Panc1 (cell line): ENCODE data around the gene CCL2.

Experiments used
- CTCF ChIP-seq: fragments of 450-650 bp; IDR thresholded peaks from 2 replicates; pipeline ENCODE4 v1.5.1; 2017; ENCODE audit warnings: mild to moderate bottlenecking
- POLR2AphosphoS5 ChIP-seq: IDR thresholded peaks from 2 replicates; pipeline ENCODE4 v1.6.1; 2012; ENCODE audit warnings: mild to moderate bottlenecking, low read depth, low read length, moderate library complexity
- REST ChIP-seq, 2 experiments: IDR thresholded peaks; 2 replicates each; pipeline ENCODE4 v1.6.1; 2011 to 2012; ENCODE audit warnings: low read depth in 2 of 2, control low read depth in 1 of 2, low read length in 1 of 2, mild to moderate bottlenecking in 1 of 2, moderate library complexity in 1 of 2; ENCODE audit not compliant: insufficient read depth in 1 of 2
- SIN3A ChIP-seq: IDR thresholded peaks from 2 replicates; pipeline ENCODE4 v1.6.1; 2012; ENCODE audit warnings: low read depth, mild to moderate bottlenecking, low read length, moderate library complexity, borderline replicate concordance; ENCODE audit not compliant: insufficient read depth

- TF ChIP-seq CTCF (no peak), POLR2AphosphoS5 (no peak), SIN3A (no peak), REST (IDR thresholded peaks at IDR 0.05; ENCODE audit: insufficient read depth in 1 of 2, low read depth in 2 of 2, low read length in 1 of 2) (no peak)
These were observed 43.9 kb downstream of the CCL2 start for GRCh38 chr17:34299027-34299426.
